GM12878 (cell line): Measurements from ENCODE around the gene ENDOU. TPM values are rescaled to one million over a fixed set of nuclear protein-coding genes. Genes with fewer than 3 reads are reported as not detected.

ENCODE experiments used
- ATAC-seq: fragments of 200-7000 bp; cut with Tn5 transposase; 3 replicates; pipeline ENCODE4 v1.9.1; 2020; ENCODE audit warnings: mild to moderate bottlenecking, moderate library complexity
- BruUV-seq: library from RNA; stranded (reverse); fragments of 400-500 nt; replicated peaks from 2 replicates; lab custom pipeline; 2021; lab: Mats Ljungman, UMichigan
- CTCF ChIA-PET: fragments of 300-600 bp; sonication (Branson Sonifier 250); formaldehyde crosslinking; extraction: SDS; loops from one replicate; lab custom pipeline; 2021; ENCODE audit warnings: inconsistent platforms; lab: Yijun Ruan, JAX
- POLR2A ChIA-PET: fragments of 350-600 bp; formaldehyde crosslinking; extraction: SDS; loops from one replicate; lab custom pipeline; 2021; ENCODE audit warnings: inconsistent platforms; lab: Charles Lee
- RAD21 ChIA-PET: fragments of 300-600 bp; sonication (Branson Sonifier 250); formaldehyde crosslinking; loops from one replicate; lab custom pipeline; 2023; ENCODE audit warnings: antibody characterized with exemption; ENCODE audit not compliant: unreplicated experiment; lab: Charles Lee
- SMC1A ChIA-PET: fragments of 300-600 bp; sonication (Branson Sonifier 250); formaldehyde crosslinking; loops from one replicate; lab custom pipeline; 2023; ENCODE audit not compliant: unreplicated experiment, uncharacterized antibody; lab: Charles Lee
- DNase-seq: peaks from one replicate; pipeline ENCODE4 v3.0.0-alpha.2; 2011; ENCODE audit warnings: low read depth, low spot score
- FAIRE-seq: peaks from 3 replicates; lab custom pipeline; 2011; peaks lifted over from hg19 to GRCh38; lab: Jason Lieb, UNC
- H2AFZ ChIP-seq: 2 replicates; pipeline ENCODE4 v1.6.0; 2011; ENCODE audit warnings: low read depth, low read length, control low read depth; ENCODE audit not compliant: control insufficient read depth
- H3K27ac ChIP-seq: 2 replicates; pipeline ENCODE4 v1.5.1; 2011; ENCODE audit warnings: control low read depth; ENCODE audit not compliant: control insufficient read depth, insufficient read depth
- H3K27me3 ChIP-seq, 2 experiments: replicated peaks in 1 of 2; 2 replicates each; pipeline versions ENCODE4 v1.6.0 to v1.6.1; 2011; ENCODE audit warnings: low read length in 1 of 2; ENCODE audit not compliant: control insufficient read depth in 2 of 2, insufficient read depth in 2 of 2
- H3K36me3 ChIP-seq, 2 experiments: 2 replicates each; pipeline ENCODE4 v1.5.1; 2011; ENCODE audit warnings: low read length in 1 of 2; ENCODE audit not compliant: control insufficient read depth in 2 of 2, insufficient read depth in 2 of 2
- H3K4me1 ChIP-seq: 2 replicates; pipeline ENCODE4 v1.6.1; 2011; ENCODE audit warnings: mild to moderate bottlenecking, low read length, moderate library complexity, mixed read lengths; ENCODE audit not compliant: control insufficient read depth, insufficient read depth
- H3K4me2 ChIP-seq: 2 replicates; pipeline ENCODE4 v1.6.0; 2011; ENCODE audit warnings: control low read depth; ENCODE audit not compliant: control insufficient read depth, insufficient read depth
- H3K4me3 ChIP-seq: fragments of 200-600 bp; sonication (generic); 2 replicates; pipeline ENCODE4 v1.5.1; 2016
- H3K79me2 ChIP-seq: 2 replicates; pipeline ENCODE4 v1.6.0; 2011; ENCODE audit warnings: low read length; ENCODE audit not compliant: control insufficient read depth, insufficient read depth
- H3K9ac ChIP-seq: 2 replicates; pipeline ENCODE4 v1.8.0; 2011; ENCODE audit warnings: low read length, control low read depth, mixed read lengths; ENCODE audit not compliant: control insufficient read depth, insufficient read depth
- H3K9me3 ChIP-seq: replicated peaks from 3 replicates; pipeline ENCODE4 v1.5.1; 2011; ENCODE audit warnings: mild to moderate bottlenecking, low read length; ENCODE audit not compliant: control insufficient read depth, insufficient read depth
- H4K20me1 ChIP-seq: 2 replicates; pipeline ENCODE4 v1.6.0; 2011; ENCODE audit not compliant: control insufficient read depth, insufficient read depth
- EGR1 ChIP-seq, 2 experiments: IDR thresholded peaks; 1 replicate in 1 of 2; 2 replicates in 1 of 2; pipeline ENCODE4 v1.6.1; 2011 to 2012; ENCODE audit warnings: low read depth in 2 of 2, low read length in 2 of 2, borderline replicate concordance in 1 of 2, mild to moderate bottlenecking in 1 of 2, moderate library complexity in 1 of 2
- HDAC6 ChIP-seq: fragments of 200-600 bp; sonication (generic); IDR thresholded peaks from one replicate; pipeline ENCODE4 v1.8.0; 2017; ENCODE audit warnings: antibody characterized with exemption; ENCODE audit not compliant: unreplicated experiment
- NFYB ChIP-seq: IDR thresholded peaks from 2 replicates; pipeline ENCODE4 v1.6.1; 2011; ENCODE audit warnings: low read depth, mild to moderate bottlenecking, low read length, improper control_type of control experiment, moderate library complexity; ENCODE audit not compliant: insufficient read depth
- ZNF592 ChIP-seq: fragments of 450-650 bp; IDR thresholded peaks from 2 replicates; pipeline ENCODE4 v1.6.1; 2017; ENCODE audit warnings: mild to moderate bottlenecking, moderate library complexity
- WGBS: methylation state at CpG from one replicate; pipeline ENCODE4 v1.1.6; 2016; ENCODE audit warnings: low lambda C conversion rate; ENCODE audit not compliant: insufficient replicate concordance, insufficient coverage; ENCODE audit errors: missing lambda C conversion rate; 5-methylcytosine and 5-hydroxymethylcytosine counted together
- in situ Hi-C: fragments of 300-500 bp; cut with MboI; formaldehyde crosslinking; loops from 9 replicates; pipeline ENCODE4 v1.14.3; 2018; ENCODE audit warnings: mixed read lengths
- intact Hi-C: fragments of 100-400 bp; cut with micrococcal nuclease; formaldehyde crosslinking; loops from one replicate; pipeline ENCODE4 v1.14.2; 2022; ENCODE audit not compliant: unreplicated experiment
- polyA plus RNA-seq, 11 experiments: library from polyadenylated mRNA; depleted of rRNA in 4 of 11; unstranded in 6 of 11; stranded (reverse) in 5 of 11; fragments of >200 nt; fragmentation: Nextera tagmentation in 4 of 11; fragmentation: Illumina TruSeq in 1 of 11; extraction: Ambion mirVana in 4 of 11; extraction: Trizol in 1 of 11; gene quantifications; 1 replicate in 1 of 11; 2 replicates in 10 of 11; pipeline versions ENCODE4 v1.2.1 to v1.2.3, GENCODE V29; 2011 to 2016; ENCODE audit warnings: inconsistent platforms in 2 of 11, missing spikeins in 2 of 11, low read depth in 1 of 11
- total RNA-seq, 4 experiments: library from RNA; depleted of rRNA in 3 of 4; stranded (reverse); fragments of >200 nt in 3 of 4; fragmentation: Illumina TruSeq in 1 of 4; extraction: Trizol in 1 of 4; gene quantifications; 2 replicates each; pipeline versions ENCODE4 v1.2.1 to v1.2.3, GENCODE V29; 2013 to 2021

ENDOU gene
- total and polyA plus RNA-seq, 10 of the 15 experiments (the other 5 are each of a cell fraction or from before 2014, with no cell fraction given): 0.03 to 0.17 (median 0.10) TPM; not detected in 4

- RAD21 ChIA-PET: interaction anchor here (0.9 to 5.6 kb wide), 6 partner anchors 9 to 121 kb away, joined by 3 to 60 read pairs (median 20); partner anchors contain the start of gene ENDOU
- Histone ChIP-seq H3K36me3 (no peaks in the 10 kb centered on the region), H2AFZ (no peak overlapping the region), H3K9me3 (no peaks in the 10 kb centered on the region), H3K4me3 (no peak overlapping the region), H3K4me2 (no peak overlapping the region), H3K4me1 (no peaks in the 10 kb centered on the region), H3K27me3 (no peaks in the 10 kb centered on the region), H3K27ac (no peak overlapping the region), H3K9ac (no peak overlapping the region), H3K79me2 (no peaks in the 10 kb centered on the region), H4K20me1 (no peaks in the 10 kb centered on the region)
- DNase-seq (no peak), ATAC-seq (no peak), FAIRE-seq (no peak)
- BruUV-seq: no TSS peak
- 77% methylated on average over 6 of the region's 6 CpGs for WGBS
- POLR2A ChIA-PET: no interaction called here
- SMC1A ChIA-PET: interaction anchor here (1.1 to 10.8 kb wide), 10 partner anchors 10 to 121 kb away, joined by 3 to 129 read pairs (median 6); no protein-coding TSS in a partner anchor
- intact Hi-C loops (loop anchor here (5.0 kb wide), 1 partner anchor 450 kb away; no protein-coding TSS in a partner anchor), in situ Hi-C loops (no loop called here)
- TF ChIP-seq ZNF592: no peak
- TF ChIP-seq HDAC6: no peak
- TF ChIP-seq EGR1 (IDR thresholded peaks at IDR 0.05; ENCODE audit: borderline replicate concordance in 1 of 2, low read depth in 2 of 2, low read length in 2 of 2): no peak
- TF ChIP-seq NFYB: no peak
- CTCF ChIA-PET: interaction anchor here (1.4 to 8.1 kb wide), 10 partner anchors 8 to 169 kb away, joined by 4 to 151 read pairs (median 58); partner anchors contain the start of genes ENDOU and RAPGEF3
Measured at GRCh38 chr12:47717046-47717442, 8.2 kb downstream of the ENDOU start.
